ENCODE data around the gene TRIM47. TPM values are rescaled to one million over a fixed set of nuclear protein-coding genes. Genes with fewer than 3 reads are reported as not detected.

Gene TRIM47
- polyA plus RNA-seq, 4 donors = 6.1 to 18.1 (median 6.7) TPM

- no peak for DNase-seq (ENCODE audit: low read depth in 4 of 4, low spot score in 3 of 4)
Measured at GRCh38 chr17:75909051-75909811, 30.9 kb upstream of the TRIM47 start.

DNA sequence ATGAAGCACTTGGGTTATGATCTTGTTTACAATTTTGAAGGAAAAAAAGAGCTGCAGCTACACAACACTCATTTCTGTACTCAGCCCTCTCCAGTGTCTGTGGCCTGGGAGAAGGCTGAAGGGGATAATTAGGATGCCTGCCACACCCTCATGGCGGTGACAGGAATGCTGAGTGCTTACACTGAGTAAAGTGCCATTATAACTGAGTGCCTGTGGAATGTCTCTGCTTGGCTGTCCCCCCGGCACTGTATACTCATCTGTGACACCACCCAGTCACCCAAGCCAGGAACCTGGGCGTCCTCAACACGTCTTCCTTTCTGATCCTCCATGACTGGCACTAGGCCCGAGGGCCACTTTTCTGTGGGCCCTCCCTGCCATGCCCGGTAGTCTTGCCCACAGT lies 29.8 kb upstream of the TRIM47 start:
- no peak for DNase-seq (ENCODE audit: low read depth in 4 of 4, low spot score in 3 of 4)

DNA sequence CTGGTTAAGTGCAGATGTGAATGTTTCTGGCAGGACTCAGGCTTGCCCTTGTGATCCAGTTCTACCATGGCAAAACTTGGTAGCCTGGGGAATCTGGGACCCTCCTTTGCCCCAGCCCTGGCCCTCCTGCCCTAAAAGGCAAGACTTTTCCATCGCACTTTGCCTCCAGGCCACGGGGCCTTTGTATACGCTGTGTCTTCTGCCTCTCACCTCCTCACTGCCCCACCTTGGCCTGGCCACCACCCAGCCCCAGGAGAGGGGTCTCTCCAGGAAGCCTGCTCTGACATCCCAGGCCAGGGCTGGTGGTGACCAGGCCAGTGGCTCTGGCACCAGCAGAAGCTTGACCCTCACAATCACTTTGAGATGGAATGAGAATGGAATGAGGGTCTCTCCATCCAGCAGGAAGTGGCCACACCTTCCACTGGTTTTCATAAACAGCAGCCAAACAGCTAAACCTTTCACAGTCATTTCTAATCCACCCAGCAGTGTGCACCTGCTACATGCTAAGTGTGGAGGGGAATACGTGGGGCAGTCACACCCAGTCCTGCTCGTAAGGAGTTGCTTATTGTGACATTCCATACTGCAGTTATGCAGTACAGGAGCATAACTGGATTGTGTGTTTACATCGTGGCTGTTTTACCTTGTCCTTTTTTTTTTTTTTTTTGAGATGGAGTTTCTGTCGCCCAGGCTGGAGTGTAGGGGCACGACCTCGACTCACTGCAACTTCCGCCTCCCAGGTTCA lies 27.9 kb upstream of the TRIM47 start:
- no peak for DNase-seq (ENCODE audit: low read depth in 4 of 4, low spot score in 3 of 4)

DNA sequence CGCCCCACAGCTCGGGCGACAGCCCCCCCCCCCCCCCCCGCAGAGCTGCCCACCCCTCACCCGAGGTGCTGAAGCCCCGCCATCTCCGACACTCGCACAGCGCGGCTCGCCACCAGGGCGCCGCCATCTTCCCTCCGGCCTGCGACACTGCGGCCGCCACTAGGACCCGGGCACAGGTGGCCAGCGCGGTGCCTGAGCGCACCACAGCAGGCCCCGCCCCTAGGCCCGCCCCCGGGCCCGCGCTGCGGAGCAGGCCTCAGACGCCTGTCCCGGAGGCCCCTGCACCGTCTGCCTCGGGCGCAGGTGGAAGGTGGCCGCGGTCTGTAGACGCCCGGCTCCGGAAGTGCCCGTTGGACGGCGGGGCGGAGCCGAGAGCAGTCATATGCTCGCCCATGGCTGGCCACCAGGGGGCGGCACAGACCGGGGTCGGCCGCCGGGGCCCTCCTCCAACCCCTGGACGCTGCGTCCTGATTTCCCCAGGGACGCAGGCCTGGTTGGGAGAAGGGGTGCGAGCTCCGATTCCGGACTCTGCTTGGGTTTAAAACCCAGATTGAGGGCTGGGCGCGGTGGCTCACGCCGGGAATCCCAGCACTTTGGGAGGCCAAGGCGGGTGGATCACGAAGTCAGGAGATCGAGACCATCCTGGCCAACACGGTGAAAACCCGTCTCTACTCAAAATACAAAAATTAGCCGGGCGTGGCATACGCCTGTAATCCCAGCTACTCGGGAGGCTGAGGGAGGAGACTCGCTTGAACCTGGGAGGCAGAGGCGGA lies 26.6 kb upstream of the TRIM47 start, which contains the start of gene MRPL38:
TSS of gene MRPL38 (minus strand) at position 136 of the 773 bp plus-strand sequence. CDS start at position 127, 9 bp downstream.
- peak; percentile 77 to 87 (median 86) for DNase-seq (ENCODE audit: low read depth in 4 of 4, low spot score in 3 of 4)

GRCh38 chr17:75902406-75902805 lies 24.0 kb upstream of the TRIM47 start:
- no peak for DNase-seq (ENCODE audit: low read depth in 4 of 4, low spot score in 3 of 4)

DNA sequence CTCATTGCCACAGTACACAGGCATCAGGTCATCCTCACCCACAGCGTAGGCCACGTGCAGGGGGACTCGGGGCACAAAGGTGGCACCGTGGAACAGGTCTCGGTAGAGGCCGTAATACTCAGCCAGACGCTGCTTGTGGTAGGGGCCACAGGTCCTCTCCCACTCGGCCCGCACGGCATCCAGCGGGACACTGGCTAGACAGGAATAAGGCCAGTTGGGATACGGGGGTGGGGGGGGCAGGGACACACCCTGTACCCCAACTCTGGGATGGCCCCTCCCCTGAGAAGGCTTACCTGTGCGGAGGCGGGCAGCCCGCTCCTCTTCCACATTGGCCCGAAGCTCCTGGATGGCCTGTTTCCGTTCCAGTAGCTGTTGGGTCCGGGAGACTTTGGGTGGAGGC lies 23.3 kb upstream of the TRIM47 start:
- no peak for DNase-seq (ENCODE audit: low read depth in 4 of 4, low spot score in 3 of 4)

DNA sequence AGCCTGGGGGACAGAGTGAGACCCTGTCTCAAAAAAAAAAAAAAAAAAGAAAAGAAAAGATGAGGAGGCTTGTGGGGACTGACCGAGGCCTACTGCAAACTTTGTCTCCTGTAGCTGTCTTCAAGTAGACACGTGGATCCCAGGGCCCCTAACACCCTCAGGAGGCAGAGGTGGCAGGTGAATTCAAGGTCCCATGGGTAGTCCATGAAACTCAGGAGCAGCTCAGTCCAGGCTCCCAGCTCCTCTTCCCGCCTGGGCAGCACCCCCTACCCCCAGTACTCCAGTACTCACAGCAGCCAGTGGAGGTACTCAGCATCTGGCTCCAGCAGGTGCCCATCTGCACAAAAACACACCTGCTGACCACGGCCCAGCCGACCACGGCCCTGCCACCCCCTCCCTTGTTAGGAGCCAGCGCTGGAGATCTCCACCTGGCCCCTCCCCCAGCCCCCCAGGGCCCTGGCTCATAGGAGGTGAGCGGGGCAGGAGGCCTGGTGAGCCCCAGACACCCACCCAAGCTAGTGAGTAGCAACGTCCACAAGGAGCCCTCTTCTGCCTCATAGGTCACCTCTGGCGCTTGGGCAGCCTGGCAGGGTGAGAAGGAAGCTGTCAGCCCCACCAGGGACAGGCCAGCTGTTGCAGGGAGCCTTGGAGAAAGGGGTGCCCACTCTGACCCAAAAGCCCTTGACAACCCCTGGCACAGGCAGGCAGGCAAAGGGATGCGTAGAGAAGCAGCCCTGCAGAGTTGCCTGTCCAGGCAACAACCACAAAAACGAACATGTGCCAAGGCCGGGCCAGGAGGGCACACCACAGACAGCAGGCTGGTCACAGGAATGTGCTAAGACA lies 22.5 kb upstream of the TRIM47 start:
- no peak for DNase-seq (ENCODE audit: low read depth in 4 of 4, low spot score in 3 of 4)

DNA sequence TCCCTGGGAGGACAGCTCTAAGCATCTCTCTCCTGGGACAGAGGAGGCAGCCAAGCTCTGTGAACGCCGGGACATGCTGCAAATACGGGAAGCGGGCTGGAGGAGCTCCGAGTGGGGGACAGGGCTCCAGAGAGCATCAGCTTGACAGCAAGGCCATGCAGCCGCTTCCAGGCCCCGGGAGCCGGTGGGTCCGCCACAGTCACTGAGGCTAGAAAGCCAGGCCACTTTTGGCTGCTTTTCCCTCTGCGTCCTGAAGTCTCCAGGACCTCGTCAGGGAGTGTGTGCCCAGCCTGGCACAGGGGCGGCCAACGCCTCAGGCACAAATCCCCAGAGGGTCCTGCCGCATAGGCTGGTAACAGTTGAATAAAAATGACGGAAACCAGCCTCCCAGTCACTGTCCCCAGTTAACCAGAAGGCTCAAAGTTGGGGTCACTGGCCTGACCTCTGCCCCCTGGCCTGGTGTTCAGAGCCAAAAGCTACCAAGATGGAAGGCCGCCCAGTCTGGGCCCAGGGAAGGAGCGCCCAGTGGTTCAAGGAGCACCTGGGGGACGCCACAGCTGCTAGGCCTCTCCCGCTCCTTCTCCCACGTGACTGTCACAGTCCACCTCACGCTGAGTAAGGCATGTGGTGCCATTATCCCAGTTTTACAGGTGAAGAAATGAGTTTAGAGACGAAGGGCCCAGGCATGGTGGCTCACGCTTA lies 21.5 kb upstream of the TRIM47 start:
- no peak for DNase-seq (ENCODE audit: low read depth in 4 of 4, low spot score in 3 of 4)

GRCh38 chr17:75899353-75899752 lies 21.0 kb upstream of the TRIM47 start:
- DNase-seq (ENCODE audit: low read depth in 4 of 4, low spot score in 3 of 4) = no peak

GRCh38 chr17:75898791-75899190 lies 20.4 kb upstream of the TRIM47 start:
- DNase-seq (ENCODE audit: low read depth in 4 of 4, low spot score in 3 of 4) = no peak

- DNase-seq (ENCODE audit: low read depth in 4 of 4, low spot score in 3 of 4) = no peak
Measured at GRCh38 chr17:75898065-75898464, 19.7 kb upstream of the TRIM47 start.

GRCh38 chr17:75897160-75898019 lies 19.0 kb upstream of the TRIM47 start:
- DNase-seq (ENCODE audit: low read depth in 4 of 4, low spot score in 3 of 4) = no peak

GRCh38 chr17:75896415-75897159 lies 18.2 kb upstream of the TRIM47 start, which contains the start of gene TRIM65:
TRIM65 (minus strand) TSS chr17:75896951; CDS start chr17:75896937, 14 bp downstream.
- peak in 1 of 4 donors; percentile 64 for DNase-seq (ENCODE audit: low read depth in 4 of 4, low spot score in 3 of 4)

DNA sequence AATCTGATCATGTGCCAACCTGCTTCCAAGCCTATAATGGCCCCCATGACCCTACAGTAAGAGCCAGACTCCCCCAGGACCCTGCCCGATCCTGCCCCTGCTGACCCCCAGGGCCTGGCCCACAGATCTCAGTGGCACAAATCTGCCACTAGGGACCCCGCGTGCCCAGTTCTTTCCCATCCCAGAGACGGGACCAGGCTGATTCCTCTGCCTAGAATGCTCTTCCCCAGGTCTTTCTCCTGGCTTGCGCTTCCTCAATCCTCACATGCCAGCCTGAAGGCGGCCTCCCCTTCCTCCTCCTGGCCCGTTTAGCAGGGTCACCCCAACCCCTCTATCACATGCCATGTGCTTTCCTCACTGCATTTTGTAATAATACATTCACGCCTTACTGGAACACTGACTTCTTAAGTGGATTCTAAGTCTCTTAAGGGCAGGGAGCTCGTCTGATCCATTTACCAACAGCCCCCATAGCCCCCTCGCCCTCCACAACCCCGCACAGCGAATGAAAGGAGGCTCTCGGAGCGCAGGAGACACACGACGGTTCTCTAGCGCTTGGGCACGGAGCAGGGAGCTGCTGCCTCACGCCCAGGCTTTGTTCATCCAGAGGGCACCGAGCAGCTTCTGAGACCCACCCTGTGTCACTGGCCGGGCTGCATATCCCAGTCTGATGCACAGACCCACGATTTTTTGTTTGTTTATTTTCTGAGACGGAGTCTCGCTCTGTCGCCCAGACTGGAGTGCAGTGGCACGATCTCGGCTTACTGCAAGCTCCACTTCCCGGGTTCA lies 17.2 kb upstream of the TRIM47 start:
- no peak for DNase-seq (ENCODE audit: low read depth in 4 of 4, low spot score in 3 of 4)

GRCh38 chr17:75894049-75894733 lies 15.8 kb upstream of the TRIM47 start:
- DNase-seq (ENCODE audit: low read depth in 4 of 4, low spot score in 3 of 4) = no peak

GRCh38 chr17:75893305-75894048 lies 15.1 kb upstream of the TRIM47 start:
- no peak for DNase-seq (ENCODE audit: low read depth in 4 of 4, low spot score in 3 of 4)
